GM21786 (cell line): ENCODE results near the gene THAP4.

Source experiments
- ATAC-seq: cut with Tn5 transposase; IDR thresholded peaks from one replicate; pipeline ENCODE4 v1.9.1; 2021; ENCODE audit not compliant: unreplicated experiment

THAP4 gene

DNA sequence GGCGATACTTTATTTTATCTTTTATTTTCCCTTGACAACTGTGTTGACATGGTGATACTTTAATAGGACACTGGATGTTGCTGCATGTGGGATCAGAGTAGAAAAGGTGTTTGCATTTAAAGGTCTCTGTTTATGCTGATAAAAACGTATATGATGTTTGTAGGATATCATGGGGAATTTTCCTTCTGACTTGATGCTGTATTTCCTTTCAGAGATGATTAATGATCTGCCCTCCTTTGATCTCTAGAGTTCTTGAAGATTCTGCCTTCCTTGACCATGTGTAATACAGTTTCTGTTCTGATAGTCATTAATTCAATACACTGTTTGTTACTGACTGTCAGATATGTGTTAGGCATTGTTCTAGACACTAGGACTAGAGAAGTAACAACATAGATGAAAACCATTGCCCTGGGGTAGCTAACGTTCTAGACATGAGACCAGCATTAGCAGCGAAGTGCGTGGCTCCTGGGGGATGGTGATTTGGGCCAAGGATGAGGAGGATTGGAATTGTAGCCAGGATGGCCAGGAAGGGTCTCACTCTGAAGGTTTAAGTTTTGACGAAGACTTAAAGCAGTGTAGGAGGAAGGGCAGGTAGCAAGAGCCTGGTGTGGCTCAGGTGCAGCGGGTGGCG is 3.3 kb upstream of the THAP4 start:
- ATAC-seq, result no peak

DNA sequence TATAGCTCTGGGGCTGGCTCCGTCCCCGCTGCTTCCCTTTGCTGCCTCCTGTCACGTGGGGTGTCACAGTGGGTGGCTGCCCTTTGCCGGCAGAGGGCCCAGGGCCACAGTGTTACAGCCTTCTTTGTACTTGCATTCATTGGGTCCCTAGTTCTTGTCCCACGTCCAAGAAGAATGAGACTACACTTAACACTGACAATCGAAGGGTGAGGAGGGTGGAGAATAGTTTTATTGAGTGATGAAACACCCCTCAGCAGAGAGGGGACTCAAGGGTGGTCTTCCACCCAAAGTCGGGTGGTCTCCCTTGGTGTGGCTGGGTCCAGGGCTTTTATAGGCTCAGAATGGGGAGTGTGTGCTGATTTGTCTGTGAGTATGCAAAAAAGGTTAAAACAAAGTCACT is 2.4 kb upstream of the THAP4 start:
- no peak for ATAC-seq

DNA sequence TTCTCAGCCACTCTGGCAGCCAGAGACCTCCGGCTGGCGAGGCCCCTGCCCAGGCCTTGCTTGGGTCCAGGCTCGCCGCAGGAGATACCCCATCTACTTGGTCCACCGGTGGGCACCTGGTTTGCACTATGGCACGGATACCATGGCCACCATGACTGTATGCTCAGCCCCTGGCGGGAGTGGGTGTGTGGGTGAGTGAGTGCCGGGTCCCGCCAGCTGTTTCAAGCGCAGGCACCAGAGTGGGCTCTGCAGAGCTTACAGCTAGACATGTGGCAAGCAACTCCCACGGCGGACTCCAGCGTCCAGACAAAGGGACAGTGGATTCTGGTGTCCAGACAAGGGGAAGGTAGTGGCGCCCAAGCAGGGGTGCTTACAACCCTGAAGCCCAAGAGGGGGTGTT is 2.0 kb upstream of the THAP4 start:
- no peak for ATAC-seq

DNA sequence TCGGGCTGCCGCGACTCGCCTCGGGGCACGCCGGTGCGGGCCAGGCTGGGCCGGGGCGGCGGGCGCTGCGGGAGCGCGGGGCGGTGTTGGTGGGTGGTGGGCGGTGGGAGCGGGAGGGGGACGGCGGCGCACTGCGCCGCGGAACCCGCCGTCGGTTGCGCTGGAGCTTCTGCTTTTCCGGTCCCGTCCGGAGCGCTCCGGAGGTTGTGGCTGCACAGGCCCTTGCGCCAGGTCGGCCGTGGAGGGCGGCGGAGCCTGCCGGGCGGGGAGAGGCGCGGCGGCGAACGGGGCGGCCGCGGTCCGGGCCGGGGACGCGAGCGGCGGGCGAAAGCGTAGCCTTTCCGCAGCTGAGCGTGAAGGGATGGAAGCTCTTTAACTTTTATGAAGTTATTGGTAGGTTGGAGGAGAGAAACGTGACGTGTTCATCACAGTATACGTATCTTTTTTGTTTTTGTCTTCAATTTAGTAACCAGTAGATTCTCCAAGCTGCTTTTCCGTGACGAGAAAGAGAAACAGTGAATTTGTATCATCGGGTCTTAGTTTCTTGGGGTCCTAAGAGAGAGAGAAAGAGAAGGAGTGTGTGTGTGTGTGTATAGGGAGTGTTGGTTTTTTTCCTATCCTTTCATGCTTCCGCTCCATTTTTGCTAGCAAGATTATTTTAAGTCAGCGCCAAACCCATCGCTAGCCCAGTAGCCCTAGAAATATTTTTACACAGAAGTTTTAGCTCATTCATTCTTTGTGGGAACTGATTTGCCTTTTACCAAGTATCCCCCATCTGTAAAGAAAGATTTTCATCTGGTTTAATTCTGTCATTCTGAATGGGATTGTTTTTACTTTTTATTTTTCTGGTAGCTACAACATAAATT is 1.1 kb upstream of the THAP4 start:
- peak; percentile 5 for ATAC-seq

DNA sequence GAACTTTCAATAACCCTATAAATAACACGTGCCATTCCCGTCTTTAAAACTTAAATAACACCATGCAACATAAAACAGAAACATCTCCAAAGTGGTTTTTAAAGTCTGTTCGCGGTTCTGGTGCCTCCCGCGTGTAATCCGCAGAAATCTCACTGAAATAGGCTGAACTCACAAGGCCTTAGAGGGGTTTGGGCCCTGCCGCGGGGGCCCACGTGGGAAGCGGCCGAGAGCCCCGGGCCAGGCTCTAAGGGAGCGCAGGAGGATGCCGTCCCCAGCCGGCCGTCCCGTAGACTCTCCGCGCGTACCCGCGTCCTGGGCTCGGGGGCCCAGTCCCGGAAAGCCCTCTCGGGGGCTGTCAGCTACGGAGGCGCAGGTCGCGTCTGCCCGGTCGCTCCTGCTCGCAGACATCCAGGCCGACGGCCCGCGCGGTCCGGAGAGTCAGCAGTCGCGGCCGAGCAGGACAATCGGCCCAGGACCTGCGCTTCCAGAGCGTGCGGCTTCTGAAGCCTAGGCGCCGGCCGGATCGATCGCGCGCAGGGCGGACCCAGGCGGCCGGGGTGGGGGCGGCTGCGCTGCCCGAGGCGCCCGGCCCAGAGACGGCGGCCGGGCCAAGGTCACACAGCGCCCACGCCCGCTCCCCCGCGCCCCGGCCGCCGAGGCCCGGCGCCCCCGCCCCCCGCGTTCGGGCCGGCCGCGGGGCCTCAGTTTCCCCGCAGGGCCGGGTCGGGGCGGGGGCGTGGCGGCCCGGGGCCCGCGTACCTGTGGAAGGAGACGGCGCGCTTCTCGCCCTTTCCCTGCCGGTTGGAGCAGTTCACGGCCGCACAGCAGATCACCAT is 558 bp downstream of the THAP4 start:
- ATAC-seq, result peak; percentile 29

DNA sequence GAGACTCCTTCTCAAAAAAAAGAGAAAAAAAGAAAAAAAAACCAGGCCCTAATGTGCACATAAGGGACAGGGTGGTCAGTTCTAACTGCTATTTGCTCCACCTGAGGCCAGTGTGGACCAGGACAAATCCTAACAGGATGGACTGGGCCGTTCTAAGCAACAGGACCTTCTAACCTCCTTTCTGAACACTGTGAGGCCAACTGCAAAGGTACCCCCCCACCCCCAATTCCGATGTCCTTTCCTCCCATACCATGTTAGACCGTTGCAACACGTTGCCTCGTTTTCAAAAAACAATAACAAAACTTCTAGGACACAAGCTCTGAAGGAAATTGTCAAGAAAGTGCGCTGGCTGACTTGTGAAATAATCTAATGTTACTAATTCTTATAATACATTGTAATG is 1.2 kb downstream of the THAP4 start:
- ATAC-seq, result no peak

DNA sequence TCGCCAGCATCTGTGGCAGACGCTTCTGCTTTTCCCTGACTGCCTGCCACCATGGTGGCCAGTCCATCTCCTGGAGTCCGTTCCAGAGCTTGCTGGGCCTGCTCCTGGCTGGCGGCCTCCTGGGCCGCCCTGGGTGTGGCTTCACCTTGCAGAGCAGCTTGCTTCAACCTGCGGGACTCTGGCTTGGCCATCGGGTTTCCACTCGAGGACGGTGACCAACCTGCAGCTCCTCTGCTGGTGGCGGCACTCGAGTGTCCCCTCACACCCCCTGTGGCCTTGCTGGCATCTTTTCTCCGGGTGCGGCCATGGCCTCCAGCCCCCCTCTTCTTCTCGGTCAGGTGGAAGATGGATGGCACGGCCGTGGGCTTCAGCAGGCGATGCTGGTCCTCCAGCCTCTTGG is 3.4 kb downstream of the THAP4 start:
- ATAC-seq, result no peak

DNA sequence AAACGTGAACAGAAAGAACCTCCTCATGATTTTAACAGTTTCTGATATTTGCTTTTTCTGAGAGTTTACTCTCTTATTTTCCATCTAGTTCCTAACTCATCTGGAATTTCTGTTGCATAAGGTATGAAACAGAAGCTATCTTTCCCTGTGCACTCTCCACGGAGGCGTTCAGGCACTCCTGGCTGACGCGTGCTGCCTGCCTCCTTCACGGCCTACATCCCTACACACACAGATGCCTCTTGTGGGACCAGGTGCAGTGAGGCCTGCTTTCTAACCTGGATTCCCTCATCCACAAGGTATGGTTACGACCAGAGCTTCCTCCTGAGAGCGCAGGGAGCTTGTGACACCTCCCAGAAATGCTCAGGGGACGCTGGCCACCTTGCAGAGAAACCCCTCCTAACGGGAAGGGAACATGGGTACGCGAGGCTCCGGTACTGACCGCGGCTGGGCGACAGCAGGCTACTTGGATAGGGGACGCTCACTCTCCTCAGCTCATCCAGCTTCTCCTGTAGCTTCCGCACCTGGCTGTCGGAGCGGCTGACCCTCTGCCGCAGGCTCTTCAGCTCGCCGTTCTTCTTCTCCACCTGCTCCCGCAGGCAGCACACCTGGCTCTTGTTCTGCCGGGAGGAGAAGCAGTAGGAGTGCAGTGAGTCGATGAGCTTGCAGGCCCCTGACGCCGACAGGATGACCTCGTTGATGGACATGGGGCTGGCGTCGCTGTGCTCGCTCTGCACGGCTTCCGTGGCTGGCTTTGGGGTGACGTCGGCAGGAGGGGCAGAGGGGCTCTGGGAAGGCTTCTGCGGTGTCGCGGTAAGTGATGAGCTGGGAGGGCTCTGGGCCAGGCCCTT is 4.3 kb downstream of the THAP4 start:
- ATAC-seq, result no peak

DNA sequence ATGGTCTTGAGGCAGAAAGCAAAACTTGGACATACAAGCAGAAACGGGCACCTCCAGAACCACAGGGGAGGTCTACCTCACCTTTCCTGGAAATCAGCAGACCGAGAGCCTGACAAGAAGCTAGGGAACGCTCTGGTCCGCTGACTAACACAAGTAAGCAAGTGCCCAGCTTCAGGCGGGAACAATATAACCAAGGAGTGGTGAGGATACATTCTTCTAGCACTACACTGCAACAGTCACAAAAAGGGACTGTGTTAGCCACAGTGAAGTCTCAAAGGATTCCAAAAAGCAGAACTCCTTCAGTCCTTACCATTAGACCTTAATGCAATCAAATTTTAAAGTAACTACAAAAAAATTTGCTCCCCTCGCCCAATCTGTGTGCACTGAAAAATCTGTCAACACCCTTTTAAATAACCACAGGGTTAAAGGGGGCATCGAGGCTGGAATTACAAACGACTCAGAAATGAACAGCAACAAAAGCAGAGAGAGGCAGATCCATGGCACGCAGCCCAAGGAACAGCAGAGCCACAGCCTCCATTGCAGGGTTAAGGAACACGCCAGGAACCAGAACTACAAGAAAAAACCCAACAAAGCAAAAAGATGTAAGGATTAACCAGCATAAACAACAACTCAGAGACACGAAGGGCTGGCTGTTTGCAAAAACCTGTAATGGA is 7.1 kb downstream of the THAP4 start:
- ATAC-seq, result no peak

DNA sequence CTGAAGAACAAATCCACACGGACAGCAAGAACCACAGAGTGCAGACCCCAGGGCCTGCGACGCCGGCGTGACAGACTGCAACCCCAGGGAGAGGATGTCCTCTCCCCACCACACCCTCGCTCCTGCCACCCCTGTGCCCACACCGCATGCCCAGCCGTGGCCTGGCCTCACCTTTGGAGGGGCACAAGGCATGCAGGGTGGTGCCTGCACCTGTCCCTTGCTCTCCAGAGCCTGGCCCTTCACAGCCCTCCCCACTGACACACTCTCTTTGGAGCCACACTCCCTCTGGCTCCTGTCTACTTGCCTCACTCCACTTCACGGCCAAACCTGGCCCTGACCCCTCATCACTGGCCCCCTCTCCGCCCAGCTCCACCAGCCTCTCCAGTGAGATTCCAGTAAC is 9.3 kb downstream of the THAP4 start:
- no peak for ATAC-seq

DNA sequence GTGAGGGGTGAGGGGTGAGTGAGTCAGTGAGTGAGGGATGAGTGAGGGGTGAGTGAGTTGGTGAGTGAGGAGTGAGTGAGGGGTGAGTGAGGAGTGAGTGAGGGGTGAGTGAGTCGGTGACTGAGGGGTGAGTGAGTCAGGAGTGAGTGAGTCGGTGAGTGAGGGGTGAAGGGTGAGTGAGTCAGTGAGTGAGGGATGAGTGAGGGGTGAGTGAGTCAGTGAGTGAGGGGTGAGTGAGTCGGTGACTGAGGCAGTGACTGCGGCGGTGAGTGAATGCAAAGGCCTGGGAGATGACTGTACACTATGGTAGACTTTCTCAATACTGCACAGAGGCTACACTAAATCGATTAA is 16.6 kb downstream of the THAP4 start:
- no peak for ATAC-seq

DNA sequence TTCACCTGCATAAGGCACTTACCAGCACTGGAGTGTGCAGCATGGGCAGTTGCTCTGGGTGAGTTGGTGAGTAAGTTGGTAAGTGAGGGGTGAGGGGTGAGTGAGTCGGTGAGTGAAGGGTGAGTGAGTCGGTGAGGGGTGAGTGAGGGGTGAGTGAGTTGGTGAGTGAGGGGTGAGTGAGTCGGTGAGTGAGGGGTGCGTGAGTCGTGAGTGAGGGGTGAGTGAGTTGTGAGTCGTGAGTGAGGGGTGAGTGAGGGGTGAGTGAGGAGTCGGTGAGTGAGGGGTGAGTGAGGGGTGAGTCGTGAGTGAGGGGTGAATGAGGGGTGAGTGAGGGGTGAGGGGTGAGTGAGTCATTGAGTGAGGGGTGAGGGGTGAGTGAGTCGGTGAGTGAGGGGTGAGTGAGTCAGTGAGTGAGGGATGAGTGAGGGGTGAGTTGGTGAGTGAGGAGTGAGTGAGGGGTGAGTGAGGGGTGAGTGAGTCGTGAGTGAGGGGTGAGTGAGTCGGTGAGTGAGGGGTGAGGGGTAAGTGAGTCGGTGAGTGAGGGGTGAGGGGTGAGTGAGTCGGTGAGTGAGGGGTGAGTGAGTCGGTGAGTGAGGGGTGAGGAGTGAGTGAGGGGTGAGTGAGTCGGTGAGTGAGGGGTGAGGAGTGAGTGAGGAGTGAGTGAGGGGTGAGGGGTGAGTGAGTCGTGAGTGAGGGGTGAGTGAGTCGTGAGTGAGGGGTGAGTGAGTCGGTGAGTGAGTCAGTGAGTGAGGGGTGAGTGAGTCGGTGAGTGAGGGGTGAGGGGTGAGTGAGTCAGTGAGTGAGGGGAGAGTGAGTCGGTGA is 17.1 kb downstream of the THAP4 start:
- no peak for ATAC-seq

DNA sequence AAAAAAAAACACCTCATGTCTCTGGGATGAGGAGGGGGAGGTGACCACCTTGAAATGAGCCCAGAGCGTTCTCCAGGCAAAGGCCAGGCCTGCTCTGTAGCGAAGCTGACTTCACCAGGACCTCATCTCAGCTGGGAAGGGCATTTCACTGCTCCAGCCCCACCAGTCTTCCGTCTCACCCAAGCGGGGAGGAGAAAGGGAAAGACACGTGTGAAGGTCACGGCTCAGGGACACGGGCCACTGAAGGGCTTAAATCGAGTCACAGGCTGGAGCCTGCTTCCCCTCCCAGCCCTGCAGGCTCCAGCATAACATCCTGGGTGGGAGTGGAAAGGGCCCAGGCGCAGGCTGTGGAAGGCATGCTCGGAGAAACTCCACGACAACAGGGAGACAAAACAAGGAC is 18.1 kb downstream of the THAP4 start:
- no peak for ATAC-seq

DNA sequence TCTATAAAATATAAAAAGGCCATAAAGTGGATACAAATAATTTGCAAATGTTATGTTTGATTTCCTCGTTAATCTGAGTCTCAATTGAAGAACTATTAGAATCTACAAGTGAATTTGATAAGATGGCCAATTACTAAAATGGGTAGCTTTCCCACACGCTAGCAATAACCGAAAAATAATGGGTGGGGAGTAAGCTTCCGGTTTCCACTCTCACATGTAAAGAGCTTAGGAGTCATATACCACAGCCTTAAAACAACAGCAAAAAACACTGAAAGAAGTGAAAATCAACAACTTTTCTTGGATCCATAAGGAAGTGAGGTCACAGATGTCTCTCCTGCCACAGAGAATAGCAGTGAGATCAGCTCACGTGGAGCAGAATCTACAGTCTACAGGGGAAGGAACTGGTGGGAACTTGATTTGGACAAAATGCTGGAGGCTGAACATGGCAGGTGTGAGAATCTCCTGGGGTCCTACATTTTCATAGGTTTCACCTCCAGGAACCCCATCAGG is 18.6 kb downstream of the THAP4 start:
- ATAC-seq, result no peak

DNA sequence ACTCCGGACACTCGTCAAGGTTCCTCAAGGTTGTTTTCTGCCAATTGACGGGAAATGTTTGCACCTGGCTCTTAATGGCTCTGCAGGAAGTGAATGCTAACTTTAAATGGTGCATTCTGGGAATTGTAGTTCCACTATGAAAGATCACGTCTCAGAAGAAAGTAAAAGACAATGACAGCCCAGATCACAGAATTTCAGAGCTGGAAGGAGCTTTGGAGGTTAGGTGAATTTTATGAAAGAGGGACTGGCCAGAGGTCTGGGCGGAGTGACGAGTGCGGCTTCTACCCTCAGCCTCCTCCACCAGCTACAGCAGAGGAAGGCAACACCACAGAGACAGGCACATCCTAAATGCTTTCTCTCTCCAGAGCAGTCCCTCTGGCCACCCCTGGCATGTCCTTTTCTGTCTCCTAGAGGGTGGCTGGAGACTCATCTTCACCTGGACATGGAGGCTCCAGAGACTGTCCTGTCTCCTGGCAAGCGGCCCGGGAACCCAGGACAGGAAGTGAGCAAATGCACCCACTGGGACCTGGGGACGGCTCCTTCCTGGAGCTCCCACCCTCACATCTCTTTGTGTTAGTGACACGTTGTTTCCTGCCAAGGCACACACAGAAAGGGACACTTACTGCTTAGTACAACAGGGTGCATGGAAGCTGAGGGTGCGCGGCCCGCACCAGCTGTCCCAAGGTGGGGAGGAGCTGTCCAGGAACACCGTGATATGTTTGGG is 19.4 kb downstream of the THAP4 start:
- peak; percentile 60 for ATAC-seq

DNA sequence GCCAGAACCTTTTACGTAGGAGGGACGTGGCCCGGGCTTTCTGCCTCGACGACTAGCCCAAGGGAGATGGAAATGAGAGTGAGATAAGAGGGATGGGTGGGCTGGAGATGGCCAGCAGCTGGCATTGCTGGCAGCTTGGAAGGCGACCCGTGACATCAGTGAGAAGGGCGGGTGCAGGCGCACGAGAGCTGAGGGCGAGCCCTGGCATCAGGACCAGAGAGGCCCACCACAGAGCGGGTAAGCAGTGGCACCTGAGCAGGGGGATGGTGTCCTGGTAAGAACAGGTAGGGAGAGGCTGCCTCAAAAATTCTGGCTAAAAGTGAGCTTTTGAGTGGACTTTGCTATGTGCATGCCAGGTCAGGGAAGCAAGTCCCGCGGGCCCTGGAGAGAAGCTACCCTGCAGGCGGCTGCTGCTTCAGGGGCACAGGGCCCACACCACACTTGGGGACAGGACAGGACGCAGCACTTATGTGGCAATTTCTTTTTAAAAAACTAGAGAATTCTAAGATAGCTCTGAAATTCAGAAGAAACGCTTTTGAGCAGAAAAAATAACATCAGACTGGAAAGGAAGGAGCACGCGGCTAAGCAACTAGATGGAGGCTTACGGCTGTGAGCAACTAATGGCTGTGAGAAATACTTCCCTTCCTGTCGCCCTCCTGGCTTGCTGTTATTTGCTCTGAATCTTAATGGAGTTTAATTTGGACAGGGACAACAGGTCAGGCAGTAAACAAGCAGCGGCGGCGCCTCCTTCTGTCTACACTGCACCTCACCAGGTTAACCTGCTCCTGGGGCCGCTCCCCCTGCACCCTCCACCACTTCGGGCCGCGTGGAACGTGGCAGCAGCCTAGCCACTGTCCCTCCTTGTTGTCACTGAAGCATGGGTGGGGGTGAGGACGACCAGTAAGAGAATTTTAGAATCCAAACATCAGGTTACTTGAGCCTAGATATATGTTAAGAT is 20.5 kb downstream of the THAP4 start:
- ATAC-seq, result no peak

DNA sequence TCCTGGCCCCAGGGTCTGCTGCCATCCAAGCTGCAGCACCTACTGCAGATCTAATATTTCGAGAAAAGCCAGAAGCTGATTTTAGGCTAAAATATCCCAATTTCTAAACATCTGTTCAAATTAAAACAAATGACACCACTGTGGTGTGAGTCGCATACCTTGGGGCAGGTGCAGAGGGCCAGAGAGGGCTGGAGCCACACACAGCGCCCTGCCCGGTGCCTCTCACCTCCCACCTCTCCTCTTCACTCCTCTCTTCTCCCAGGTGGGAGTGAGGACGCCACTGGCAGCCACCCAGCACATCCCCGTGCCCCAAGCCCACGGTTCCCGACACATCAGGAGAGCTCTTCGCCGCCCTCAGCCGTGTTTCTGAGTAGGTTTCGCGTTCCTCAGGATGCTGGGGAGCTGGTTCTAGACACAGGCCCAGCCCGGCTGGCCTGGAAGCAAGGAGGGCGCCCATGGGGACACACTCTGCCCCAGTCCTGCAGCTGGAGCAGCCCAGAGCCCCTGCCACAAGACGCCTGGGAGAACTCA is 21.4 kb downstream of the THAP4 start:
- no peak for ATAC-seq
